NCI-H1417 treated with DMSO at 0.1 percent for 48 hours (cell line): ENCODE results near the gene NUTM2A.
"Not testable (repeated sequence)": the region's sequence is repeated elsewhere in the genome, so short reads cannot be mapped to it uniquely, and the experiment has no call there.

Source experiments
- DNase-seq: peaks from one replicate; lab custom pipeline; 2025; lab: John Stamatoyannopoulos, UW

Gene NUTM2A

GRCh38 chr10:87280749-87281392 is 55.6 kb downstream of the NUTM2A start:
- DNase-seq: not testable (repeated sequence)
